CD4-positive, alpha-beta T cell treated with Interleukin-15 for 1 hour (primary cell): ENCODE results near the gene LPA.
"Not testable (repeated sequence)": the region's sequence is repeated elsewhere in the genome, so short reads cannot be mapped to it uniquely, and the experiment has no call there.

Experiments used
- DNase-seq: peaks from one replicate; pipeline ENCODE4 v3.0.0-alpha.2; 2020

LPA gene

DNA sequence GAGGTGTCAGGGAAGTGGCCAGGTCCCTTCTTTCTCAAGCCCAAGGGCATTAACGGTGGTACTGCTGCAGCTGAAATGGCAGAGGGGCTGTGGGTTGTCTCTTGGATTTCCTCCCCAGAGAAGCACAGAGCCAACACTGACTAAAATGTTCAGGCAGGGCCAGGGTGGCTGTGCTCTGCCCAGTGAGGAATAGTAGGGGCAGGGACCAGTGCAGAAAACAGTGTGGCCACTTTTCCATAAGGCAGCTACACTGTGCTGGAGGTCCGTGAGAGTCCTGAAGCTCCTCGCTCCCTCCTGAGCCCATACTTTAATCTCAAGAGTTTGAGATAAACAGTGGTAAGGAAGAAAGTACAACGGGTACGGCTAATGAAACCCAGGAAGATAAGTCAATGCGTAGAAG is 4.5 kb downstream of the LPA start:
- DNase-seq, result no peak

DNA sequence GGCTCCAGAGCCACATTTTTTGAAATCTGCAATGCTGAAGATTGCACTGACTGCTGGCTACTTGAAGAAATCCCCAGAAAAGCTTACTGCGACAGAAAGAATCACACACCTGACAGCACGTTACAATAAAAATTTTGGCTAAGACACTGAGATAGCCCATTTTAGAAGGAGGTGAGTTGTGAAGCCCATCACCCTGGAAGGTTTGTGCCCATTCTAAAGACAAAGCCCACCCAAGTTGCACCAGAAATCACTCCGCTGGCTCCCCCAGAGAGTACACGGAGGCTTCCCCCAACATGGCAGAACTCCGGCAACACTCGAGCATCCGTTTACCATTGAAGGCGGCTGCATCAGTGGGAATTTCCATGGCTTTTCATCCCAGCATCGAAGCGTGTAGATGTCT is 29.4 kb downstream of the LPA start:
- no peak for DNase-seq

GRCh38 chr6:160595838-160596832 is 67.9 kb downstream of the LPA start:
- no peak for DNase-seq

GRCh38 chr6:160595297-160595696 is 68.8 kb downstream of the LPA start:
- DNase-seq, result not testable (repeated sequence)

DNA sequence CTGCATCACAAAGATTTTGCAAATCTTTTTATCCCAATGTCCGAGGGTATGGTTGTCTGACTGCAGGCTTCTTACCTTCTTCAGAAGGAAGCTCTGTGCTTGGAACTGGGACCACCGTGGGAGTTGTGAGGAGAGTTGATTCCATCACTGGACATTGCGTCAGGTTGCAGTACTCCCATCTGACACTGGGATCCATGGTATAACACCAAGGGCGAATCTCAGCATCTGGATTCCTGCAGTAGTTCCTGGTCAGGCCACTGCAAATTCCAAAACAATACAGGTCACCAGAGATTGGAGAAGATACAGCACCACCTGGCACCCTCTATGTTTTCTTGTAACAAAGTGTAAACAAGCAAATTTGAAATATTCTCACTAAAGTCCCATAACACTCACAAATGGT is 77.7 kb downstream of the LPA start:
- DNase-seq, result no peak

GRCh38 chr6:160583794-160584193 is 80.3 kb downstream of the LPA start:
- DNase-seq, result no peak

DNA sequence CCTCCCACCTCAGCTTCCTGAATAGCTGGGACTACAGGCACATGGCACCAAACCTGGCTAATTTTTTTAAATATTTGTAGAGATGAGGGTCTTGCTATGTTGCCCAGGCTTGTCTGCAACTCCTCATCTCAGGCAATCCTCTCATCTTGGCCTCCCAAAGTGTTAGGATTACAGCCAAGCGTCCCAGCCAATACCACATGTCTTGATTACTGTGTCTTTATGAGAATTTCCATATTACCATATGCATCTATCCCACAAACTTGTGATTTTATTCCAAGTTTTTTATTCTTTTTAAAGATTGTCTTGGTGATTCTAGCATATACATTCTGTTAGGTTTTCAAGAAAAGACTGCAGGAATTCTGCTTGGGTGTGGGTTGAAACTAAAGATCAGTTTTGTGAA is 82.7 kb downstream of the LPA start:
- no peak for DNase-seq

DNA sequence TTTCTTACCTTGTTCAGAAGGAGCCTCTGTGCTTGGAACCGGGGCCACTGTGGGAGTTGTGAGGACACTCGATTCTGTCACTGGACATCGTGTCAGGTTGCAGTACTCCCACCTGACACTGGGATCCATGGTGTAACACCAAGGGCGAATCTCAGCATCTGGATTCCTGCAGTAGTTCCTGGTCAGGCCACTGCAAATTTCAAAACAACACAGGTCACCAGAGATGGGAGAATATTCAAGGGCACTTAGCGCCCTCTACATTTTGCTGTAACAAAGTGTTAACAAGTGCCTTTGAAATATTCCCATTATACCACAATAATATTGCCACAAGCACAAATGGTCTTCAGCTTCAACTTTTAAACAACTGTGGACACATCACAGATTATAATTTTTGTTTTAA is 85.6 kb downstream of the LPA start:
- DNase-seq, result not testable (repeated sequence)

DNA sequence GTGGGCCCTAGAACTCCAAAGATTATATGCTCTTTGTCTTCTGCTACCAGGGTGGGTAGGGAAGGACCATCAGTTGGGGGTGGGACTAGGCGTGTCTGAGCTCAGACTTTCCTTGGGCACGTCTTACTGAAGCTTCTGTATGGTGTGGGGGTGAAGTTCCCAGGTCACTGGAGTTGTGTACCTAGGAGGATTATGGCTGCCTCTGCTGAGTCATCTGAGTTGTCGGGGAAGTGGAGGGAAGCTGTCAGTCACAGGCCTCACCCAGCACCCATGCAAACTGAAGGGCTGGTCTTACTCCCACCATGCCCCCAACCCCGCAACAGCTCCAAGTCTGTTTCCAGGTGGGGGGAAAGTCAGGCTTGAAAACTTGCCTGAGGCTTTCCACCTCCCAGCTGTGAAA is 90.1 kb downstream of the LPA start:
- no peak for DNase-seq

DNA sequence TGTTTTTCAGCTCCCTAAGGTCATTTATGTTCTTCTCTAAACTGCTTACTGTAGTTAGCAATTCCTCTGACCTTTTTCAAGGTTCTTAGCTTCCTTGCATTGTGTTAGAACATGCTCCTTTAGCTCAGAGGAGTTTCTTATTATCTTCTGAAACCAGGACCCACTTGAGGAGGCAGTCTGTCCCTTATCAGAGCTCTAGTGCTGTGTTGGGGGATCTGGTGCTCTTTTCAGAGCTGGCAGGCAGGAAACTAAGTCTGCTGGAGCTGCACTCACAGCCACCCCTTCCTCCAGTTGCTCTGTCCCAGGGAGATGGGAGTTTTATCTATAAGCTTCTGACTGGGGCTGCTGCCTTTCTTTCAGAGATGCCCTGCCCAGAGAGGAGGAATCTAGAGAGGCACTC is 92.9 kb downstream of the LPA start:
- not testable (repeated sequence) for DNase-seq

DNA sequence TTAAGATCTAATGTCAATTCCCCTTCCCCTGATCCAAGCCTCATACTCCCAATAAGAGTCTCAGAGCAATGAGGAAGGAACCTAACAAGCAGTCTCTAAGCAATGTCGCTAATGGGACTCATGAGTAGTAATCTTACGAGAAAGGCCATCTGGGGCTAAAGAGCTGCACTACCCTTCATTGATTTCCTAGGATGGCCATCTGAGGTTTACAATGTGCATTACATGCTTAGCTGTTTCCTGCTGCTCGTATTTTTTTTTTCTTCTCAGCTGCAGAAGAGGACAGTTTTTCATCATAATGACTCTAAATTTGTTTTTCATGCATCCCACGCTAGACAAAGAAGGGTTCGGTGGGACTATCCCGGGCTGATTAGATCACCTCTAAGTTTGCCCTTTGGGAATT is 119.3 kb downstream of the LPA start:
- DNase-seq, result no peak

- no peak for DNase-seq
These were observed 128.8 kb downstream of the LPA start for GRCh38 chr6:160535270-160535669.

- DNase-seq, result peak; percentile 37
These were observed 129.9 kb downstream of the LPA start for GRCh38 chr6:160534050-160534696.

DNA sequence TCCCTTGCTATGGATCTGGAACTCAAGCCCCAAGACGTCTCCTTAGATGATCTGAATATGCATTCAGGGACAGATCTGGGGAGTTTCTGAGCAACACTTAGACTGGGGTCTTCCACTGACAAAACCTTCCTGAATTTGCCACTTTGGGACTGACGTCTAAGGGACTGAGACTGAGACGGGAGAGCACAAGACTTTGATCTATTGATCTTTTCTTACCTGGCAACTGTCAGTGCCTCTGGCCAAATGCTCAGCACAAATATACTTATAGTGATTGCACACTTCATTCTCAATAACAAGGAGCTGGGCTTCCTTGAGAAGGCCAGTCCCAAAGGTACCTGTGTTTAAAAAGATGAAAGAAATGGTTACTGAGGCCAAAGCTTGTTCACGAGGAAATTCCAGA is 131.8 kb downstream of the LPA start:
- no peak for DNase-seq

GRCh38 chr6:160531826-160532225 is 132.2 kb downstream of the LPA start:
- DNase-seq, result no peak

GRCh38 chr6:160529524-160529923 is 134.6 kb downstream of the LPA start:
- DNase-seq, result not testable (repeated sequence)

DNA sequence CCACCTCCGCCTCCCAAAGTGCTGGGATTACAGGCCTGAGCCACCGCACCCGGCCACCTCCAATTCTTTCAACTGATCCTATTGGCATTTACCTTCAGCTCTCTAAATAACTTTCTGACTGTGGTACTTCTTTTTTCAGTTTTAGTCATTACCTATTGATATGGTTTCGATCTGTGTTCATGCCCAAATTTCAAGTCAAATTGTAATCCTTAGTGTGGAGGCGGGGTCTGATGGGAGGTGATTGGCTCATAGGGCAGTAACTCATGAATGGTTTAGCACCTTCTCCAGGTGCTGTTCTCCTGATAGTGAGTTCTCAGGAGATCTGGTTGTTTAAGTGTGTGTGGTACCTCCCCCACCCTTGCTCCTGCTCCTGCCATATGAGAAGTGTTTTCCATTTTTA is 140.9 kb downstream of the LPA start:
- no peak for DNase-seq

- DNase-seq, result peak; percentile 66
These were observed 143.8 kb downstream of the LPA start for GRCh38 chr6:160520043-160520904.

DNA sequence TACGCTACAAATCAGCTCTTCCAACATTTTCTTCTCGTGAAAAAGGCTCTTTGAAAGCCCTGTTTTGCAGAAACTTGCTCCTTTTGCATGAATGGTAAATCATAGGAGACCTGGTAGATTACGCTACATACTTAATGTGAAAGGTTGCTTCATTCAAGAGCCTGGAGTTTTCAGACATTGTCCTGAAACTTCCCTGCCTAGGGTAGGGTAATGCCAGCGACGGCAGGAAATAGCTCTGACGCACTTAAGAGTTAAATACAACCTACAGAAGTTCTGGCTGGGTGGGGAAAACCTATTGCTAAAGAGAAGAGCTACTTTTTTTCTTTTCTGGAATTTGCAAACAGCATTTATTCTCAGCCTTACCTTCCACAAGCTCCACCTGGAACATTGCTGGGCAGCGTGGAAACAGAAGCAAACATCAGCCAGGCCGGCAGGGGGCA is 144.5 kb downstream of the LPA start:
- DNase-seq, result no peak

DNA sequence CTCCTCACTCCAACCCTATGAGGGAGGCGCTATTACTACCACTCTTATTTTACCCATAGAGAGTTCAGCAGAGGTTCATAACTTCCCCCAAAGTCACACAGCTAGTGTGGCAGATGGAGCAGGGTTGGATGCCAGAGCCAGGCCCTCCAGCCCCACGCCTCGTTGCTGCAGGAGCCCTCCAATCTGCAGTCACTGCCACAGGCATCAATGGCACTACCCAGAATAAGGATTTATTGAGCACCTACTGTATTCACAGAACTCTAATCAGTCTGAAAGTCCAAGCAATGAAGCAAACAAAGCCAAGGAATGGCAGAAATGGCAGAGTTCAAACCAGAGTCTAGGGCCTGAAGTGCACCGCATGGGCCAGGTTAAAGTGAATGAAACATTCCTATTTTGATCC is 144.9 kb downstream of the LPA start:
- DNase-seq, result no peak

DNA sequence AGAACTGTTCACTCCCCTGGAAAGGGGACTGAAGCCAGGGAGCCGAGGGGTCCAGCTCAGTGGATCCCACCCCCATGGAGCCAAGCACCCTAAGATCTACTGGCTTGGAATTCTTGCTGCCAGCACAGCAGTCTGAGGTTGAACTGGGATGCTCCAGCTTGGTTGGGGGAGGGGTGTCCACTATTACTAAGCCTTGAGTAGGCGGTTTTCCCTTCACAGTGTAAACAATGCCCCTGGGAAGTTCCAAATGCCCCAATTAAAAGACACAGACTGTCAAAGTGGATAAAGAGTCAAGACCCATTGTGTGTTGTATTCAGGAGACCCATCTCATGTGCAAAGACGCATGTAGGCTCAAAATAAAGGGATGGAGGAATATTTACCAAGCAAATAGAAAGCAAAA is 150.2 kb downstream of the LPA start:
- DNase-seq, result no peak

DNA sequence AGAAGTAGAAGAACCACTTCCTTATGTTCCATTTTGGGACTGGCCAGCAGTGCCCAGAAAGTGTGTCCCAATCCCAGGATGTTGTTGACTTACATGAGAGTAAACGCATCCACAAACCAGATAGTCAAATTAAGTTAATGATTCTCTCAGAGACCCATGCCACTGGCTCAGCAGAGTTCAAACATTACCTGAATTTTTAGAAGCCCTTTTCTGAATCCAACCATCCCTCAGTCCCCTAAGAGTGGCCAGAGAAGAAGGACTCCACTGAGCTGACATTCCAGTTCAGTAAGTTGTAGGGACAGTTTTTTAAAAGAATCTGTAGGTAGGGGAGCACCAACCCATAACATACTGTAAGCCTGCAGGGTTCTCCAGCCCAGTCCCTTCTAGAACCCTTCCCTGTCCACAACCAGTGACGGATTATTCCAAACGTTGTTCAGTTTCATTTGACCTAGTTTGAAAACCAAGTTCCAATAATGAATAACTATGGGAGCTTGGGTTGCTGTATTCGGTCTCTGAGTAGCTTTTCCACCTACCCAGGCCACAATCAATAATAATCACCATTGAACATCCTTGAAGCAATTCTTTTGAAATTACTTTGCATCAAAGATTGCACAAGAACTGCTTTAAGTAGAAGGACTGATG is 153.0 kb downstream of the LPA start:
- DNase-seq, result no peak

- DNase-seq, result no peak
These were observed 153.9 kb downstream of the LPA start for GRCh38 chr6:160510199-160510598.
